Measurements from ENCODE around the gene MTMR11.

DNA sequence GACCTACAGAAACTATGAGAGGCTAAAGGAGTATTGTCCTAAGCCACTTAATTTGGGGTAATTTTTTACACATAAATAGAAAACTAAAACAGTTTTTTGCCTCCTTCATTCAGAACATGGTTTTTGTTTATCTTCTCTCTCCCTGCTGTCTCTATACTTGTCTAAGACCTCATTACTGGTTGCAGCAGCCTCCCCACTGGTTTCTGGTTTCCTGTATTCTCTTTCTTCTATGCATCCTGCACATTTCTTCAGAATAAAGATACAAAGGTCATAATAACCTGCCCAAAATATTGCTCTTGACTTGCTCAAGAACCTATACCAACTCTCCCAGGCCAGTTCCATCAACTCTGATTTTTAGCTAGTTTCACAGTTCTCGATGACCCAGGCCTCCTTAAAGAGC, 57.1 kb downstream of the MTMR11 start:
- TF ChIP-seq POLR2AphosphoS5 (IDR thresholded peaks at IDR 0.05; ENCODE audit: borderline replicate concordance, low read depth, low read length) (no peak), EZH2 (IDR thresholded peaks at IDR 0.05) (no peak)

Data from SK-N-MC (cell line).